Esophagus (tissue), 2 donors: Measurements from ENCODE around the gene ERC2. TPM values are rescaled to one million over a fixed set of nuclear protein-coding genes. Genes with fewer than 3 reads are reported as not detected.

Source experiments
- H3K27ac ChIP-seq, 2 donors: one replicate each; pipeline ENCODE4 v1.5.1; 2013; ENCODE audit warnings: low read depth in 2 of 2, mild to moderate bottlenecking in 2 of 2, inconsistent platforms in 1 of 2, low read length in 1 of 2, moderate library complexity in 1 of 2
- H3K27me3 ChIP-seq, 2 donors: one replicate each; pipeline ENCODE4 v1.6.1; 2013; ENCODE audit warnings: low read length in 2 of 2, control low read depth in 1 of 2, mild to moderate bottlenecking in 1 of 2; ENCODE audit not compliant: insufficient read depth in 2 of 2, control insufficient read depth in 1 of 2
- H3K36me3 ChIP-seq, 2 donors: one replicate each; pipeline ENCODE4 v1.6.1; 2013; ENCODE audit warnings: low read length in 1 of 2; ENCODE audit not compliant: control insufficient read depth in 2 of 2, insufficient read depth in 2 of 2
- H3K4me1 ChIP-seq, 2 donors: one replicate each; pipeline ENCODE4 v1.6.1; 2013; ENCODE audit warnings: low read length in 1 of 2; ENCODE audit not compliant: control insufficient read depth in 2 of 2, insufficient read depth in 2 of 2
- H3K4me3 ChIP-seq, 2 donors: one replicate each; pipeline ENCODE4 v1.5.1; 2013; ENCODE audit warnings: low read length in 2 of 2, mild to moderate bottlenecking in 2 of 2, low read depth in 1 of 2, moderate library complexity in 1 of 2
- H3K9me3 ChIP-seq, 2 donors: one replicate each; pipeline ENCODE4 v1.6.1; 2013; ENCODE audit warnings: mild to moderate bottlenecking in 2 of 2, low read depth in 1 of 2, low read length in 1 of 2, moderate library complexity in 1 of 2; ENCODE audit not compliant: control insufficient read depth in 2 of 2, insufficient read depth in 1 of 2
- WGBS, 2 donors: extraction: QIAGEN DNeasy Blood & Tissue Kit; methylation state at CpG; one replicate each; pipeline ENCODE4 v1.1.7; 2013; 5-methylcytosine and 5-hydroxymethylcytosine counted together
- polyA plus RNA-seq, 2 donors: library from polyadenylated mRNA; stranded (reverse); fragments of 200-250 nt; gene quantifications; one replicate each; pipeline ENCODE4 v1.2.3, GENCODE V29; 2013
- donor health status: healthy with polysubstance abuse.
- donor health status: Bipolar disorder and iron deficiency.

ERC2 gene
- polyA plus RNA-seq, 2 donors: 0.18 to 0.20 TPM

DNA sequence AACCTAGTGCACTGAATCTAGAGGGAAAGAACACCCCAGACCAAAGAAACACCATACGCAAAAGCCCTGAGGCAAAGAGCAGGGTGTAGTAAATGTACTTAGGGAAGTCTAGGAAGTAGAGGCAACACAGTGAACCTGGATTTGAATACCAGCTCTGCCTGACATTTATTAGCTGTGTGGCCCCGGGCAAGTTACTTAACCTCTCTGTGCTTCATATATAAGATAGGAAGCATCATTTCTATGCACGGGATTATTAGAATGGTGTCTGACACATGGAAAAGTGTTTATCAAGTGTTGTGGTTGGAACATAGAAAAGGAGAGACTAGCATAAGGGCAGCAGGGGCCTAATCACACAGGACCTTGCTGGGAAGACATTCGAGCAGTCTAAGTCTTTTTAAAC, 132.2 kb downstream of the ERC2 start:
- Histone ChIP-seq H3K36me3 (no peaks in the 10 kb centered on the region), H3K4me1 (no peaks in the 10 kb centered on the region), H3K27me3 (peaks cover 0 to 5% of the 10 kb centered on the region in 2 donors), H3K27ac (no peak overlapping the region), H3K4me3 (no peak overlapping the region), H3K9me3 (no peaks in the 10 kb centered on the region)
- 93 to 95% methylated on average over 4 of the region's 4 CpGs for WGBS, 2 donors

DNA sequence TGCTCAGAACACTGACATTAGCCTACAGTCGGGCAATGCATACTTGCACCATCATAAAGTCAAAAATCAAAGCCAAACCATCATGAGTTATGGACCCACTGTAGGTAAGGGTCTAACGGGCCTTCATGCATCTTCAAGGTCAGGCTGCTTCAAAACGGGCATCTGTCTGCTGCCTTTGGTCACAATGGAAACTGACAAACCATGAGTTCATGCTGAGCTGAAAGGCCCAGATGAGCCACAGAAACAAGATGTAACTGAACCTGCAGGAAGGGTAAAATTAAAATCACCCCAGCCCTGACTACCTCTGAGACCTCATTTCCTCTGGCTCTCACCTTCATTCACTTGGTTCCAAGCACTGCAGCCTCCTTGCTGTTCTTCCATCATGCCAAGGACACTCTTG, 143.8 kb downstream of the ERC2 start:
- WGBS, 2 donors: 88 to 89% methylated on average over 3 of the region's 3 CpGs
- no peaks in the 10 kb centered on the region for H3K36me3 ChIP-seq
- no peak overlapping the region for H3K27ac ChIP-seq
- no peaks in the 10 kb centered on the region for H3K4me1 ChIP-seq
- no peaks in the 10 kb centered on the region for H3K27me3 ChIP-seq
- H3K9me3 ChIP-seq: no peaks in the 10 kb centered on the region
- H3K4me3 ChIP-seq: no peak overlapping the region

- H3K4me3 ChIP-seq: no peak overlapping the region
These were observed 144.3 kb downstream of the ERC2 start for GRCh38 chr3:56323986-56324420.

DNA sequence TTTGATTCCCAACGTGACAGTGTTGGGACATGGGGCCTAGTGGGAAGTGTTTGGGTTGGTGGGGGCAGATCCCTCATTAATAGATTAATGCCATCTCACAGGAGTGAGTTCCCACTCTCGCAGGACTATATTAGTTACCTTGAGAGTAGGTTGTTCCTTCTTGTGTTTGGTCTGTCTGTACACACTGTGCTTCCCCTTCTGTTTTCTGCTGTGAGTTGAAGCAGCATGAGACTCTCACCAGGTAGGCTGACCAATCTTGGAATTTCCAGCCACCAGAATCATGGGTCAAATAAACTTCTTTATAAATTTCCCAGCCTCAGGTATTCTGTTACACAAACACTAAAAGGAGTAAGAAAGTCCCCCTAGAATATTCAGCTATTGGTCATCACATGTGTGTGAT, 145.4 kb downstream of the ERC2 start:
- no peak overlapping the region for H3K4me3 ChIP-seq
- WGBS, 2 donors: 83 to 89% methylated on average over 2 of the region's 2 CpGs

More at GRCh38 chr3:56323986-56324420, 144.3 kb downstream of the ERC2 start:
- H3K27ac ChIP-seq: no peak overlapping the region
- no peaks in the 10 kb centered on the region for H3K36me3 ChIP-seq
- H3K9me3 ChIP-seq: no peaks in the 10 kb centered on the region
- WGBS, 2 donors: 49 to 55% methylated on average over 2 of the region's 2 CpGs
- no peaks in the 10 kb centered on the region for H3K4me1 ChIP-seq
- H3K27me3 ChIP-seq: no peaks in the 10 kb centered on the region

GRCh38 chr3:56321892-56322291, 146.4 kb downstream of the ERC2 start:
- Histone ChIP-seq H3K36me3 (no peaks in the 10 kb centered on the region), H3K9me3 (no peaks in the 10 kb centered on the region), H3K27me3 (peaks cover 0 to 2% of the 10 kb centered on the region in 2 donors), H3K27ac (no peak overlapping the region), H3K4me3 (no peak overlapping the region), H3K4me1 (no peaks in the 10 kb centered on the region)
- 91 to 93% methylated on average over 2 of the region's 2 CpGs for WGBS, 2 donors

More for the DNA sequence above, 145.4 kb downstream of the ERC2 start:
- Histone ChIP-seq H3K27me3 (no peaks in the 10 kb centered on the region), H3K4me1 (no peaks in the 10 kb centered on the region), H3K36me3 (no peaks in the 10 kb centered on the region), H3K27ac (no peak overlapping the region), H3K9me3 (no peaks in the 10 kb centered on the region)

DNA sequence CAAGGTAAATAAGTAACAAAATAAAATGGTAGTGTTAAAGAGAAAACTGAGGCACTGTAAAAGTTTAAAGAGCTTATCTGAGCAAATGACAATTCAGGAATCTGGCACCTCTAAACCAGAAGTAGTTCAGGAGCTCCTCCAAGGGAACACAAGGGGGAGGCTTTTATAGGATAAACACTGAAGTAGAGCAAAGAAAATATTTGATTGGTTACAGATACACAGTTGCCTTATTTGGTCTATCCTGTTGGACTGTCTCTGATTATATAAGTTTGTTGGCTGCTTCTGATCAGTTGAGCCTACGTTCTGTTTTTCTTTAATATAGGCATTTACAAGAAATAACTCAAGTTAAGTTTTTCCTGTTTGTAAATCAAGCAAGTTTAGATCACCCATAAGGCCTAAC, 146.9 kb downstream of the ERC2 start:
- no peak overlapping the region for H3K4me3 ChIP-seq
- H3K27ac ChIP-seq: no peak overlapping the region
- H3K27me3 ChIP-seq: peaks cover 0 to 3% of the 10 kb centered on the region in 2 donors
- 33 to 36% methylated on average over 1 of the region's 1 CpG for WGBS, 2 donors
- H3K4me1 ChIP-seq: no peaks in the 10 kb centered on the region
- H3K9me3 ChIP-seq: no peaks in the 10 kb centered on the region
- H3K36me3 ChIP-seq: no peaks in the 10 kb centered on the region

DNA sequence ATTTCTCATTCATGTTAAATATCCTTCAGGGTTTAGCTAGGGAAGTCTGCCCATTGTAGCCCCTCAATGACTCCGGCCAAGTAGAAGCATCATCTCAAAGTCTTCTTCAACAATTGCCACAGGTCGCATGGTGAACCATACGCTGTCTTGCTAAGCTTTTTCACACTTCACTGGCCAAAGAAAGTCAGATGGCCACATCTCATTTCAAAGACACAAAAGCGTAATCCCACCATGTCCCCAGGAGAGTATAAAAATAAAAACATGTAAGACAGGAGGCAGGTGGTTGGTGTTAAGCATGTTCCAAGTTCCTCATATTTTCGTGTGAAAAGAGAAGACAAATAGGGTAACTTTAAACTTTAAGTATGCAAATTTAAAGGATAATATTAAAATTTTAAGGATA, 147.4 kb downstream of the ERC2 start:
- H3K27me3 ChIP-seq: peaks cover 0 to 3% of the 10 kb centered on the region in 2 donors
- no peaks in the 10 kb centered on the region for H3K36me3 ChIP-seq
- no peak overlapping the region for H3K27ac ChIP-seq
- 79% methylated on average over 5 of the region's 5 CpGs for WGBS, 2 donors
- no peak overlapping the region for H3K4me3 ChIP-seq
- no peaks in the 10 kb centered on the region for H3K4me1 ChIP-seq
- H3K9me3 ChIP-seq: no peaks in the 10 kb centered on the region

- Histone ChIP-seq H3K27me3 (peaks cover 0 to 3% of the 10 kb centered on the region in 2 donors), H3K4me3 (no peak overlapping the region), H3K36me3 (no peaks in the 10 kb centered on the region), H3K9me3 (no peaks in the 10 kb centered on the region), H3K4me1 (no peaks in the 10 kb centered on the region), H3K27ac (no peak overlapping the region)
- WGBS, 2 donors: 96 to 97% methylated on average over 3 of the region's 3 CpGs
These were observed 149.4 kb downstream of the ERC2 start for GRCh38 chr3:56318891-56319290.

- H3K4me3 ChIP-seq: no peak overlapping the region
- no peaks in the 10 kb centered on the region for H3K4me1 ChIP-seq
- H3K27me3 ChIP-seq: peaks cover 0 to 3% of the 10 kb centered on the region in 2 donors
- no peaks in the 10 kb centered on the region for H3K9me3 ChIP-seq
- no peaks in the 10 kb centered on the region for H3K36me3 ChIP-seq
- 88 to 90% methylated on average over 3 of the region's 3 CpGs for WGBS, 2 donors
- no peak overlapping the region for H3K27ac ChIP-seq
These were observed 151.3 kb downstream of the ERC2 start for GRCh38 chr3:56316944-56317343.

DNA sequence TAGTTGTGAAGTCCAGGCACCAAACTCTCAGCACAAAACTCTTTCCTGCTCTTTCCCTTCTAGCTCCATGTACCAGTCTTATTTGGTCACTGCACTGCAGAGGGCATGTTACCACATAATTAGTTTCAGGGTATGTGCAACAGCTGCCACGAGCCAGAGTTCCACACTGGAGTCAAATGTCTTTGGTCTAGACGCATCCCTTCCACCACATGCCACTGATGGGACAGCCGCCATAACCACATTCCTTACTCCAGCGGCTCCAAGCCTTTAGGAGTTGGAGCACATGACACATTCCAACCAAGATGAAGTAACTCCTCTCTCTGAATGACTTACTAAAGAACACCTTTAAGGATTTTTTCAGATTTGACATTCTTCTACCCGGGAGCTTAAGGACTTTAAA, 153.4 kb downstream of the ERC2 start:
- H3K27me3 ChIP-seq: peaks cover 0 to 3% of the 10 kb centered on the region in 2 donors
- H3K4me3 ChIP-seq: no peak overlapping the region
- H3K27ac ChIP-seq: no peak overlapping the region
- H3K36me3 ChIP-seq: no peaks in the 10 kb centered on the region
- 42 to 67% methylated on average over 5 of the region's 5 CpGs for WGBS, 2 donors
- no peaks in the 10 kb centered on the region for H3K9me3 ChIP-seq
- H3K4me1 ChIP-seq: no peaks in the 10 kb centered on the region
